SK-N-SH (cell line): ENCODE data around the gene SF3A1.

Source experiments
- CTCF ChIP-seq: fragments of 200-600 bp; sonication (generic); IDR thresholded peaks from 2 replicates; pipeline ENCODE4 v1.6.1; 2017; ENCODE audit warnings: antibody characterized with exemption, mild to moderate bottlenecking, moderate library complexity
- EP300 ChIP-seq, 2 experiments: IDR thresholded peaks; 2 replicates each; pipeline versions ENCODE4 v1.4.0 to v1.6.1; 2012; ENCODE audit warnings: borderline replicate concordance in 1 of 2, low read depth in 1 of 2, low read length in 1 of 2
- EZH2phosphoT487 ChIP-seq: fragments of 200-600 bp; sonication (generic); IDR thresholded peaks from 2 replicates; pipeline ENCODE4 v1.6.1; 2017; ENCODE audit warnings: low read depth, mixed run types, mild to moderate bottlenecking, antibody characterized with exemption, moderate library complexity, borderline replicate concordance
- FOSL2 ChIP-seq: IDR thresholded peaks from 2 replicates; pipeline ENCODE4 v1.4.0; 2012; ENCODE audit warnings: low read depth, mild to moderate bottlenecking, moderate library complexity, borderline replicate concordance
- JUND ChIP-seq: IDR thresholded peaks from 2 replicates; pipeline ENCODE4 v1.4.0; 2012
- MAX ChIP-seq: IDR thresholded peaks from 2 replicates; pipeline ENCODE4 v1.4.0; 2012; ENCODE audit warnings: low read depth
- NRF1 ChIP-seq: IDR thresholded peaks from 2 replicates; pipeline ENCODE4 v1.6.1; 2012; ENCODE audit warnings: low read depth, mild to moderate bottlenecking, low read length
- PBX3 ChIP-seq: IDR thresholded peaks from 2 replicates; pipeline ENCODE4; 2012
- RAD21 ChIP-seq: IDR thresholded peaks from 2 replicates; pipeline ENCODE4 v1.6.1; 2012; ENCODE audit warnings: mild to moderate bottlenecking, low read length
- REST ChIP-seq: IDR thresholded peaks from 2 replicates; pipeline ENCODE4 v1.6.1; 2012; ENCODE audit warnings: mild to moderate bottlenecking, low read depth, low read length, moderate library complexity
- SMC3 ChIP-seq: IDR thresholded peaks from 2 replicates; pipeline ENCODE4 v1.6.1; 2012; ENCODE audit warnings: low read depth, low read length, improper control_type of control experiment
- TAF1 ChIP-seq: IDR thresholded peaks from 2 replicates; pipeline ENCODE4 v1.6.1; 2012; ENCODE audit warnings: low read depth, mild to moderate bottlenecking, low read length, moderate library complexity, borderline replicate concordance
- YY1 ChIP-seq: IDR thresholded peaks from 2 replicates; pipeline ENCODE4 v1.4.0; 2012; ENCODE audit warnings: low read depth, mild to moderate bottlenecking

GRCh38 chr22:30324014-30324730 is 32.5 kb downstream of the SF3A1 start:
- TF ChIP-seq PBX3 (no peak), EP300 (IDR thresholded peaks at IDR 0.05; ENCODE audit: borderline replicate concordance in 1 of 2, low read depth in 1 of 2, low read length in 1 of 2) (no peak), REST (no peak), RAD21 (no peak), CTCF (no peak), JUND (no peak), TAF1 (no peak), EZH2phosphoT487 (no peak), SMC3 (no peak), NRF1 (no peak), YY1 (no peak), FOSL2 (no peak), MAX (no peak)
